NOMO-1 treated with dmso at 0.1 percent for 144 hours (cell line): ENCODE measurements around the gene TAF4.
"Not testable (repeated sequence)": the region's sequence is repeated elsewhere in the genome, so short reads cannot be mapped to it uniquely, and the experiment has no call there.

Experiments
- DNase-seq: peaks from one replicate; lab custom pipeline; 2025; ENCODE audit not compliant: unreplicated experiment; lab: John Stamatoyannopoulos, UW

TAF4 gene

GRCh38 chr20:62059401-62059800 is 6.3 kb downstream of the TAF4 start:
- no peak for DNase-seq

- no peak for DNase-seq
Measured at GRCh38 chr20:62058941-62059340, 6.7 kb downstream of the TAF4 start.

GRCh38 chr20:62056975-62057374 is 8.7 kb downstream of the TAF4 start:
- no peak for DNase-seq

- DNase-seq: no peak
Measured at GRCh38 chr20:62056377-62056776, 9.3 kb downstream of the TAF4 start.

- not testable (repeated sequence) for DNase-seq
Measured at GRCh38 chr20:62055862-62056115, 9.9 kb downstream of the TAF4 start.

- DNase-seq: no peak
Measured at GRCh38 chr20:62055106-62055861, 10.4 kb downstream of the TAF4 start.

- no peak for DNase-seq
Measured at GRCh38 chr20:62054451-62054953, 11.2 kb downstream of the TAF4 start.

- DNase-seq: no peak
Measured at GRCh38 chr20:62053465-62054196, 12.1 kb downstream of the TAF4 start.

GRCh38 chr20:62052842-62053464 is 12.7 kb downstream of the TAF4 start:
- no peak for DNase-seq

- DNase-seq: no peak
Measured at GRCh38 chr20:62052336-62052841, 13.3 kb downstream of the TAF4 start.

GRCh38 chr20:62051546-62052255 is 14.0 kb downstream of the TAF4 start:
- DNase-seq: no peak

- DNase-seq: no peak
Measured at GRCh38 chr20:62051144-62051543, 14.5 kb downstream of the TAF4 start.

GRCh38 chr20:62050166-62051120 is 15.2 kb downstream of the TAF4 start:
- DNase-seq: no peak

- DNase-seq: no peak
Measured at GRCh38 chr20:62049342-62050165, 16.1 kb downstream of the TAF4 start.

GRCh38 chr20:62048821-62049291 is 16.8 kb downstream of the TAF4 start:
- DNase-seq: no peak

- no peak for DNase-seq
Measured at GRCh38 chr20:62048346-62048761, 17.3 kb downstream of the TAF4 start.

GRCh38 chr20:62047666-62048345 is 17.9 kb downstream of the TAF4 start:
- DNase-seq: no peak

GRCh38 chr20:62046431-62046830 is 19.2 kb downstream of the TAF4 start:
- DNase-seq: no peak
